MM.1S (cell line): Measurements from ENCODE around the gene FXR2.

Experiments used
- CTCF ChIP-seq: fragments of 300-600 bp; sonication (generic); IDR thresholded peaks from 2 replicates; pipeline ENCODE4 v1.5.1; 2016; ENCODE audit warnings: antibody characterized with exemption, low read length, mixed read lengths
- EZH2 ChIP-seq: fragments of 300-600 bp; sonication (generic); optimal IDR thresholded peaks from 2 replicates; pipeline ENCODE3; 2017; ENCODE audit warnings: low read depth, mild to moderate bottlenecking, antibody characterized with exemption, low read length, mixed read lengths
- EZH2phosphoT487 ChIP-seq: fragments of 300-600 bp; sonication (generic); IDR thresholded peaks from 2 replicates; pipeline ENCODE4 v1.6.1; 2018; ENCODE audit warnings: antibody characterized with exemption, low read length

GRCh38 chr17:7574176-7574953, 40.3 kb downstream of the FXR2 start:
- TF ChIP-seq EZH2: no peak
- no peak for TF ChIP-seq CTCF
- TF ChIP-seq EZH2phosphoT487: no peak
